Measurements from ENCODE around the gene ARHGAP12.

GRCh38 chr10:31774299-31774900 lies 154.2 kb downstream of the ARHGAP12 start:
- TF ChIP-seq ESRRA (CRISPR knock-in tag; IDR thresholded peaks at IDR 0.05; ENCODE audit: borderline replicate concordance), result no peak
- no peak for TF ChIP-seq ZNF281 (CRISPR knock-in tag; IDR thresholded peaks at IDR 0.05)
- TF ChIP-seq NFYB (CRISPR knock-in tag; conservative IDR thresholded peaks at IDR 0.05; ENCODE audit: low read depth), result no peak
- no peak for TF ChIP-seq CTCF (IDR thresholded peaks at IDR 0.05)
